Thyroid gland (tissue), 4 donors: ENCODE measurements around the gene NRN1.

Experiments used
- CTCF ChIP-seq, 6 experiments: fragments of 200-600 bp in 3 of 6; fragments of 450-650 bp in 3 of 6; sonication (generic) in 3 of 6; IDR thresholded peaks; one replicate each; pipeline ENCODE4 v1.5.1; 2016 to 2019; ENCODE audit warnings: antibody characterized with exemption in 6 of 6, mild to moderate bottlenecking in 2 of 6, inconsistent platforms in 1 of 6, moderate library complexity in 1 of 6
- POLR2A ChIP-seq, 2 donors: fragments of 450-650 bp; IDR thresholded peaks; one replicate each; pipeline ENCODE4 v1.6.1; 2017; ENCODE audit warnings: antibody characterized with exemption in 2 of 2, mild to moderate bottlenecking in 2 of 2, moderate library complexity in 1 of 2

DNA sequence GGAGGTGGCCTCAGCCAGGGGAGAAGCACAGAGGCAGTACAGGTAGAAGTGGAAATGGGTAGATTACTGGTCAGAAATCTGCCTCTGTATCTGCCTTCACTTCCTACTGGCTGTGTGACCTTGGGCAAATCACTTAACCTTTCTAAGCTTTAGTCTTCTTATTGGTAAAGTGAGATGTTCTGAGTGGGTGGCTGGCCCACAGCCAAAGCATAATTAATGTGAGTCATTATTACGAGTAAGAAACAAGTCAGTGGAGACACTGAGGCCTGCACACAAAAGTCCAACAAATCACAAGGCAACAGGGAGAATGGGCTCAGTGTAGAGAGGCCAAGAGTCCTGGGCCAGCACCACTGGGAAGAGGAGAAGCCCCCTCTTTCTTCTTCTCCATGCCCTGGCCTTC, 39.1 kb downstream of the NRN1 start:
- TF ChIP-seq CTCF (IDR thresholded peaks at IDR 0.05) = no peak
- TF ChIP-seq POLR2A (IDR thresholded peaks at IDR 0.05) = no peak
